DMS 273 (cell line): ENCODE measurements around the gene LIMK2.

Experiments used
- DNase-seq: peaks from one replicate; lab custom pipeline; 2025; ENCODE audit not compliant: unreplicated experiment; lab: John Stamatoyannopoulos, UW

The LIMK2 gene

GRCh38 chr22:31327806-31328543, 115.9 kb downstream of the LIMK2 start:
- no peak for DNase-seq

GRCh38 chr22:31328544-31328960, 116.5 kb downstream of the LIMK2 start:
- DNase-seq: no peak

GRCh38 chr22:31329029-31329428, 116.9 kb downstream of the LIMK2 start:
- DNase-seq: no peak
